Fibroblast of lung (primary cell): ENCODE results near the gene MRPS31. TPM values are rescaled to one million over a fixed set of nuclear protein-coding genes. Genes with fewer than 3 reads are reported as not detected.

Experiments used
- DNase-seq, 2 donors: peaks; one replicate each; pipeline versions ENCODE4 v3.0.0 to v3.0.0-alpha.2; 2010; ENCODE audit warnings: low read depth in 2 of 2
- H2AFZ ChIP-seq: 2 replicates; pipeline ENCODE4 v1.5.1; 2012; ENCODE audit warnings: low read length, control low read depth, inconsistent platforms
- H3K27ac ChIP-seq: 2 replicates; pipeline ENCODE4 v1.5.1; 2011; ENCODE audit warnings: low read length, control low read depth; ENCODE audit not compliant: insufficient read depth
- H3K27me3 ChIP-seq: 2 replicates; pipeline ENCODE4 v1.5.1; 2011; ENCODE audit warnings: mild to moderate bottlenecking, low read length; ENCODE audit not compliant: control insufficient read depth, insufficient read depth
- H3K36me3 ChIP-seq: 2 replicates; pipeline ENCODE4 v1.5.1; 2011; ENCODE audit warnings: low read length; ENCODE audit not compliant: control insufficient read depth, insufficient read depth
- H3K4me1 ChIP-seq: 2 replicates; pipeline ENCODE4 v1.5.1; 2011; ENCODE audit warnings: low read length; ENCODE audit not compliant: control insufficient read depth, insufficient read depth; ENCODE audit errors: extremely low read depth
- H3K4me2 ChIP-seq: 2 replicates; pipeline ENCODE4 v1.5.1; 2011; ENCODE audit warnings: low read length, control low read depth; ENCODE audit not compliant: insufficient read depth; ENCODE audit errors: extremely low read depth
- H3K4me3 ChIP-seq, 4 experiments: fragments of 200-600 bp in 1 of 4; sonication (generic) in 1 of 4; replicated peaks in 1 of 4; 2 replicates each; pipeline ENCODE4 v1.5.1; 2011 to 2016; ENCODE audit warnings: low read length in 4 of 4, low read depth in 3 of 4, mild to moderate bottlenecking in 3 of 4, control low read depth in 2 of 4, inconsistent platforms in 1 of 4, mixed read lengths in 1 of 4; ENCODE audit not compliant: insufficient read depth in 1 of 4; ENCODE audit errors: control extremely low read depth in 1 of 4
- H3K79me2 ChIP-seq: 2 replicates; pipeline ENCODE4 v1.5.1; 2012; ENCODE audit warnings: mild to moderate bottlenecking, low read length, inconsistent platforms; ENCODE audit not compliant: control insufficient read depth, insufficient read depth
- H3K9ac ChIP-seq: 2 replicates; pipeline ENCODE4 v1.5.1; 2011; ENCODE audit warnings: mild to moderate bottlenecking, low read length, control low read depth; ENCODE audit not compliant: insufficient read depth
- H3K9me3 ChIP-seq: 2 replicates; pipeline ENCODE4 v1.5.1; 2012; ENCODE audit warnings: low read depth, low read length; ENCODE audit not compliant: control insufficient read depth, insufficient read depth
- H4K20me1 ChIP-seq: 2 replicates; pipeline ENCODE4 v1.5.1; 2011; ENCODE audit warnings: low read length; ENCODE audit not compliant: control insufficient read depth, insufficient read depth; ENCODE audit errors: extremely low read depth
- EZH2 ChIP-seq: IDR thresholded peaks from 2 replicates; pipeline ENCODE4 v1.5.1; 2012; ENCODE audit warnings: low read length, control low read depth, mild to moderate bottlenecking; ENCODE audit errors: missing control alignments
- polyA plus RNA-seq, 2 donors: library from polyadenylated mRNA; depleted of rRNA in 1 of 2; stranded (reverse) in 1 of 2; unstranded in 1 of 2; fragments of >200 nt; gene quantifications; 2 replicates each; pipeline ENCODE4 v1.2.1, GENCODE V29; 2011 to 2012; ENCODE audit warnings: missing spikeins in 1 of 2
- total RNA-seq: library from RNA; depleted of rRNA; stranded (reverse); fragments of >200 nt; gene quantifications from 2 replicates; pipeline ENCODE4 v1.2.1, GENCODE V29; 2014
- TF ChIP-seq, protein P1 (sequence below), 2 donors: IDR thresholded peaks in 1 of 2; conservative IDR thresholded peaks in 1 of 2; 1 replicate in 1 of 2; 2 replicates in 1 of 2; pipeline ENCODE4 v1.5.1; 2011 to 2012; ENCODE audit warnings: low read length in 2 of 2, control low read depth in 1 of 2, inconsistent platforms in 1 of 2, low read depth in 1 of 2, mild to moderate bottlenecking in 1 of 2

The MRPS31 gene
- total and polyA plus RNA-seq, 2 donors (not counting 1 experiment from before 2014, with no cell fraction given) = 14.2 to 16.0 TPM

DNA sequence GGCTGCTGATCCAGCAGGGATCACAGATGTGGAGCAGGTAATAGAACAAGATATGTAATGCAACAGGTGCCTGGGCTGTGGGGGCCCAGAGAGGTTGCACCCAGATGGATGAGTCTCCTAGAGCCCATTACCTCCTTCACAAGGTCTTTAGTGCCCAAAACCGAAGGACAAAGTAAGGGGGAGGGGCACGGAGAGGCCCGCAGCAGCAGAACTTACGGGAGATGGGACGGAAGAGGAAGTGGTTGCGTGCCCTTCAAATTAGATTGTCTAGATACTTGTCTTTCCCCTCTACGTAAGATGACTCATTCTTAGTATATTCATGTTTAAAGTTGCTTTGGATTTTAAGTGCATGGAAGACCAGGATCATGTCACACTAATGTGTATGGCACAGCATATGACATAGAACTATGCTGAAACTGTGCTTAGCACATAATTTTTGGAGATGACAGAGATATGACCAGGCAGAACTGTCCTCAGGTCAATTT, 5.7 kb upstream of the MRPS31 start:
- H3K36me3 ChIP-seq = no peaks in the 10 kb centered on the region
- no peaks in the 10 kb centered on the region for H4K20me1 ChIP-seq
- no peak for TF ChIP-seq EZH2
- TF ChIP-seq, protein P1, sequence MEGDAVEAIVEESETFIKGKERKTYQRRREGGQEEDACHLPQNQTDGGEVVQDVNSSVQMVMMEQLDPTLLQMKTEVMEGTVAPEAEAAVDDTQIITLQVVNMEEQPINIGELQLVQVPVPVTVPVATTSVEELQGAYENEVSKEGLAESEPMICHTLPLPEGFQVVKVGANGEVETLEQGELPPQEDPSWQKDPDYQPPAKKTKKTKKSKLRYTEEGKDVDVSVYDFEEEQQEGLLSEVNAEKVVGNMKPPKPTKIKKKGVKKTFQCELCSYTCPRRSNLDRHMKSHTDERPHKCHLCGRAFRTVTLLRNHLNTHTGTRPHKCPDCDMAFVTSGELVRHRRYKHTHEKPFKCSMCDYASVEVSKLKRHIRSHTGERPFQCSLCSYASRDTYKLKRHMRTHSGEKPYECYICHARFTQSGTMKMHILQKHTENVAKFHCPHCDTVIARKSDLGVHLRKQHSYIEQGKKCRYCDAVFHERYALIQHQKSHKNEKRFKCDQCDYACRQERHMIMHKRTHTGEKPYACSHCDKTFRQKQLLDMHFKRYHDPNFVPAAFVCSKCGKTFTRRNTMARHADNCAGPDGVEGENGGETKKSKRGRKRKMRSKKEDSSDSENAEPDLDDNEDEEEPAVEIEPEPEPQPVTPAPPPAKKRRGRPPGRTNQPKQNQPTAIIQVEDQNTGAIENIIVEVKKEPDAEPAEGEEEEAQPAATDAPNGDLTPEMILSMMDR (conservative IDR thresholded peaks at IDR 0.05 in 1 of 2, IDR thresholded peaks at IDR 0.05 in 1 of 2; ENCODE audit: low read depth in 1 of 2, low read length in 2 of 2) = no peak
- no peaks in the 10 kb centered on the region for H3K4me1 ChIP-seq
- no peak overlapping the region for H3K27ac ChIP-seq
- H3K9me3 ChIP-seq = no peaks in the 10 kb centered on the region
- no peaks in the 10 kb centered on the region for H3K27me3 ChIP-seq
- peak; percentile 23 to 76 for DNase-seq
- H3K79me2 ChIP-seq = no peaks in the 10 kb centered on the region
- no peak overlapping the region for H2AFZ ChIP-seq
- no peak overlapping the region for H3K9ac ChIP-seq
- H3K4me2 ChIP-seq = no peak overlapping the region
- H3K4me3 ChIP-seq = no peak overlapping the region

DNA sequence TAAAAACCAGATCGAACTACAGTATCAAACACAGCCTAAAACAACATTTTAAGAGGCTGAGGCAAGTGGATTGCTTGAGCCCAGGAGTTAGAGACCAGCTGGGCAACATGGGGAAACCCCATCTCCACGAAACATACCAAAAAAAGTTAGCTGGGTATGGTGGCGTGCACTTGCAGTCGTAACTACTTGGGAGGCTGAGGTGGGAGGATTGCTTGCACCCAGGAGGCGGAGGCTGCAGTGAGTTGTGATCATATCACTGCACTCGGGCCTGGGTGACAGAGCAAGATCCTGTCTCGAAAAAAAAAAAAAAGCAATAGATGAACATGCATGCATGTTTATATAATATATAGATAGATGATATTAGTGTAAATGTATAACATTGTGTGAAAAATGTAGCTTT, 5.2 kb upstream of the MRPS31 start:
- no peak overlapping the region for H3K27ac ChIP-seq
- H3K4me1 ChIP-seq = no peaks in the 10 kb centered on the region
- H2AFZ ChIP-seq = no peak overlapping the region
- no peaks in the 10 kb centered on the region for H3K27me3 ChIP-seq
- H3K9me3 ChIP-seq = no peaks in the 10 kb centered on the region
- no peak for DNase-seq
- TF ChIP-seq, protein P1 (conservative IDR thresholded peaks at IDR 0.05 in 1 of 2, IDR thresholded peaks at IDR 0.05 in 1 of 2; ENCODE audit: low read depth in 1 of 2, low read length in 2 of 2) = no peak
- no peak for TF ChIP-seq EZH2
- no peaks in the 10 kb centered on the region for H3K36me3 ChIP-seq
- H3K79me2 ChIP-seq = no peaks in the 10 kb centered on the region
- no peak overlapping the region for H3K4me3 ChIP-seq
- H4K20me1 ChIP-seq = no peaks in the 10 kb centered on the region
- no peak overlapping the region for H3K9ac ChIP-seq
- no peak overlapping the region for H3K4me2 ChIP-seq

DNA sequence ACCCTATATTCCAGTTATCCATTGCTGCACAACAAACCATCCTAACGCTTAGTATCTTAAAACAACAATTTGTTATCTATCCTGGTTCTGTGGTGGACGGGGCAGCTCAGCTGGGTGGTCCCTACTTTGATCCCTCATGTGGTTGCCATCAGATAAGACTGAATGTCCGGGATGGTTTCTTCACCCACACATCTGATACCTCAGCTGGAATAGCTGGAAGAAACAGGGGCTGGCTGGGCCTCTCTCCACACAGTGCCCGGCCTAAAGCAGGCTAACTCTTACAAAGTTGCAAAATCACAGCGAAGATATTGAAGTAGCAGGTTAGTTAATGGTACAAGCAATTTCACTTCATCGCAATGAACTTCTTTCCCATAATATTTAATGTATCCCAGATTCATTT, 3.7 kb upstream of the MRPS31 start:
- Histone ChIP-seq H3K4me3 (no peak overlapping the region), H4K20me1 (no peaks in the 10 kb centered on the region), H3K9ac (no peak overlapping the region), H3K9me3 (no peaks in the 10 kb centered on the region), H3K4me1 (peaks cover 2% of the 10 kb centered on the region), H3K36me3 (no peaks in the 10 kb centered on the region), H3K27me3 (no peaks in the 10 kb centered on the region), H3K27ac (no peak overlapping the region), H3K79me2 (peaks cover 12% of the 10 kb centered on the region), H2AFZ (no peak overlapping the region), H3K4me2 (no peak overlapping the region)
- no peak for DNase-seq
- TF ChIP-seq EZH2 = no peak
- TF ChIP-seq, protein P1 (conservative IDR thresholded peaks at IDR 0.05 in 1 of 2, IDR thresholded peaks at IDR 0.05 in 1 of 2; ENCODE audit: low read depth in 1 of 2, low read length in 2 of 2) = no peak
